Thoracic aorta (tissue), 2 donors: ENCODE data around the gene ELL. TPM values are rescaled to one million over a fixed set of nuclear protein-coding genes. Genes with fewer than 3 reads are reported as not detected.
A peak's percentile ranks its signal among the peaks of the same experiment; 100 is the strongest.

ENCODE experiments used
- ATAC-seq: fragments of 150-250 bp; one replicate; pipeline ENCODE4 v1.8.0; 2017; ENCODE audit warnings: low read depth; ENCODE audit not compliant: insufficient number of reproducible peaks, low FRiP score
- DNase-seq: peaks from one replicate; pipeline ENCODE4 v3.0.0-alpha.2; 2020; ENCODE audit warnings: low spot score
- H3K27ac ChIP-seq, 2 donors: fragments of 200-600 bp; sonication (generic); 1 replicate in 1 of 2; 2 replicates in 1 of 2; pipeline ENCODE4 v1.5.1; 2016; ENCODE audit warnings: mild to moderate bottlenecking in 2 of 2, moderate library complexity in 2 of 2
- H3K27me3 ChIP-seq: fragments of 200-600 bp; sonication (generic); replicated peaks from 2 replicates; pipeline ENCODE4 v1.6.0; 2016; ENCODE audit warnings: mild to moderate bottlenecking; ENCODE audit not compliant: insufficient read depth
- H3K36me3 ChIP-seq: fragments of 200-600 bp; sonication (generic); one replicate; pipeline ENCODE4 v1.5.1; 2016
- H3K4me1 ChIP-seq, 2 donors: fragments of 200-600 bp; sonication (generic); 1 replicate in 1 of 2; 2 replicates in 1 of 2; pipeline versions ENCODE4 v1.5.1 to v1.6.0; 2016; ENCODE audit warnings: low read depth in 2 of 2, mild to moderate bottlenecking in 1 of 2; ENCODE audit not compliant: control insufficient read depth in 1 of 2
- H3K4me3 ChIP-seq: fragments of 200-600 bp; sonication (generic); 2 replicates; pipeline ENCODE4 v1.5.1; 2016; ENCODE audit warnings: mild to moderate bottlenecking
- H3K9me3 ChIP-seq: fragments of 200-600 bp; sonication (generic); 2 replicates; pipeline ENCODE4 v1.5.1; 2016
- CTCF ChIP-seq: fragments of 200-600 bp; sonication (generic); IDR thresholded peaks from one replicate; pipeline ENCODE4 v1.5.1; 2019; ENCODE audit warnings: antibody characterized with exemption
- total RNA-seq, 2 donors: library from RNA; depleted of rRNA; stranded (reverse); fragments of >200 nt; gene quantifications; one replicate each; pipeline versions ENCODE4 v1.1.0 to v1.2.3, GENCODE V29; 2016

The ELL gene
- total RNA-seq, 2 donors from 2014 or later: 28.3 to 35.0 TPM

GRCh38 chr19:18558604-18559003 is 36.7 kb upstream of the ELL start:
- no peak for DNase-seq
- Histone ChIP-seq H3K36me3 (peaks cover 3% of the 10 kb centered on the region), H3K4me1 (peaks cover 20 to 55% of the 10 kb centered on the region in 2 donors), H3K27ac (peak overlapping the region; percentile 98 to 99), H3K27me3 (no peaks in the 10 kb centered on the region), H3K9me3 (no peaks in the 10 kb centered on the region), H3K4me3 (peak overlapping the region; percentile 91)
- TF ChIP-seq CTCF: no peak
- ATAC-seq: no peak

- peak overlapping the region; percentile 91 for H3K4me3 ChIP-seq
- H3K36me3 ChIP-seq: no peaks in the 10 kb centered on the region
- H3K27ac ChIP-seq: peak overlapping the region; percentile 98 to 99
- DNase-seq: no peak
- H3K4me1 ChIP-seq: peaks cover 20 to 50% of the 10 kb centered on the region in 2 donors
- H3K9me3 ChIP-seq: no peaks in the 10 kb centered on the region
- H3K27me3 ChIP-seq: no peaks in the 10 kb centered on the region
- no peak for TF ChIP-seq CTCF
- ATAC-seq: no peak
These were observed 36.3 kb upstream of the ELL start for GRCh38 chr19:18558202-18558555.

DNA sequence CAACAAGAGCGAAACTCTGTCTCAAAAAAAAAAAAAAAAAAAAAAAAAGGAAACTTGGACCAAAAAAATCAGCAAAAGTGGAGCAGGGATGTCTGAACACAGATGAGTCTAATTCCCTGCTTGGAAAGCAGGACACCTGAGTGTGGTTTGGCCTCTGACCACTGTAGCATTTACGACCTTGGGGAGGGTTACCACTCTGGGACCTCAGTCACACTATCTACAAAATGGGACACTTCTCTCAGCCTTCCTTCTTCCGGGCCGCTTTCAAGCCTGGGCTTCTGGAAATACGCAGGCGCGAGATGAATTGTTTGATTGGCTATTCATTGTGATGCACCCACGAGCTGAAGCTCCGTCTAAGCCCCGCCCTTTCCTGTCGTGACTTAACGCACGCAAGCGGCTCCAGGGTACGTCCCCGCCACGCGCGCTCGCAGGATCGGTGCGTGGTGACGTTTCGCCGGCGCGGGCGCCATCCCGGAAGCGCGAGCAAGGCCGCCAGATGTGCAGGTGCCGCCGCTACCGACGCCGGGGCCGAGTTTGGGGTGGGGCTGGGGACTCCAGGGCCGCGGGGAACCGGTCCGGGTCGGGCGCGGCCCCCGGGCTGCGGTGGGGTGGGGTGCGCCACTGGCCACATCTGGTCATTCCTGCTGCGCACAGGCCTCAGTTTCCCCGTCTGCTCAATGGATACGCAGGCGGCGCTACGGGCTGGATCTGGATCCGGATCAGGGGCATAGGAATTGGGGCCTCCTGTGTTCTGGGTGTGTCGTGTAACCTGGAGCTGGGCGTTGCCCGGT is 35.7 kb upstream of the ELL start, which contains the start of gene KXD1:
Gene KXD1, plus strand, starts transcription at position 460 of the 791 bp plus-strand sequence. CDS start 4,187 bp downstream, outside the sequence.
- peak within 1 kb of the TSS; percentile 98 to 99 for H3K27ac ChIP-seq

GRCh38 chr19:18551631-18552030 is 29.8 kb upstream of the ELL start:
- Histone ChIP-seq H3K4me3 (no peak overlapping the region), H3K27me3 (no peaks in the 10 kb centered on the region), H3K36me3 (no peaks in the 10 kb centered on the region), H3K9me3 (no peaks in the 10 kb centered on the region), H3K27ac (no peak overlapping the region), H3K4me1 (no peaks in the 10 kb centered on the region)
- ATAC-seq (no peak), DNase-seq (no peak)
- no peak for TF ChIP-seq CTCF

More for the DNA sequence above, 35.7 kb upstream of the ELL start, which contains the start of gene KXD1:
- Histone ChIP-seq H3K4me3 (peak within 1 kb of the TSS; percentile 91), H3K4me1 (peaks cover 18 to 45% of the 10 kb centered on the region in 2 donors), H3K27me3 (no peaks in the 10 kb centered on the region), H3K9me3 (no peaks in the 10 kb centered on the region), H3K36me3 (no peaks in the 10 kb centered on the region)
- ATAC-seq (peak; percentile 90), DNase-seq (peak; percentile 94)
- TF ChIP-seq CTCF: no peak

DNA sequence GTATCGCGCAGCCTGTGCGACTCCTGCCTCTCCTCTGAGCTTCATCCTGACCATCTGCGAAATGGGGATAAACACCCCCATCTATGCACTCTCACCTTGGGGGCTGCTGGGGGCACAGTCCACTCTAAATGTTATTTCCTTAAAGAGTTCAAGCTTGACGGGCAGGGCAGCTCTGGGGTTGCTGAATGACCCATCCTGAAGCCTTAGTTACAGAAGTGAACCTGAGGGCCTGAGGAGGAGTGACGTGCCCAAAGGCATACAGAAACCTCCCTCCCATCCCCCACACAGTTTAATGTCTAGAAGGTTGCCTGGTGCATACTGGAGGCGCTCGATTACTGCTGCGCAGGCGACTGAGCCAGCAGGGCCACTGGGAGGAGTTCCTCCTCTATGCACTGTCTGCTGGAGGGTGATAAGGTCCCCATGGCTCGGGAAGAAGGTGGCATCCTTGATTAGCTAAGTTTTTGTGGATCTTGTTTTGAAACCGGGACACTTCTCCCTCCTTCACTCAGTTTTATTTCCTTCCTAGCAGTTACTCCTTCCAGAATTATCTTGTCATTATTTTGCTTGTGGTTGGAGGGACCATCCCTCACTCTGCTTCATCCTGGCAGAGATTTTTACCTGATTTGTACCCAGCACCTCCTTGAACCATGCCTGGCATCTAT is 22.1 kb upstream of the ELL start:
- no peak for TF ChIP-seq CTCF
- H3K9me3 ChIP-seq: no peaks in the 10 kb centered on the region
- peak; percentile 39 for ATAC-seq
- peaks cover 11 to 20% of the 10 kb centered on the region in 2 donors for H3K4me1 ChIP-seq
- H3K4me3 ChIP-seq: peak overlapping the region; percentile 82
- H3K36me3 ChIP-seq: peaks cover 18% of the 10 kb centered on the region
- DNase-seq: no peak
- no peak overlapping the region for H3K27ac ChIP-seq
- no peaks in the 10 kb centered on the region for H3K27me3 ChIP-seq
